Measurements from ENCODE around the gene SNAPC3. TPM values are rescaled to one million over a fixed set of nuclear protein-coding genes. Genes with fewer than 3 reads are reported as not detected.
A peak's percentile ranks its signal among the peaks of the same experiment; 100 is the strongest.
"Not testable (repeated sequence)": the region's sequence is repeated elsewhere in the genome, so short reads cannot be mapped to it uniquely, and the experiment has no call there.

SNAPC3 gene
- total RNA-seq, 1 experiment from 2014 or later: 33.5 TPM

GRCh38 chr9:15374825-15375224 is 47.9 kb upstream of the SNAPC3 start:
- Mint-ChIP-seq H3K4me1 (peaks cover 20% of the 10 kb centered on the region), H3K27ac (no peak overlapping the region), H3K36me3 (peaks cover 10% of the 10 kb centered on the region), H3K27me3 (ENCODE audit: low read depth) (no peaks in the 10 kb centered on the region; the same call in 1 of the 2 replicates), H3K9me3 (peaks cover 31% of the 10 kb centered on the region), H3K4me3 (no peak overlapping the region)
- ChIA-PET CTCF (interaction anchor here (1.1 kb wide), 1 partner anchor 240 kb away, joined by 3 read pairs; no protein-coding TSS in a partner anchor), POLR2A (no interaction called here)
- TF ChIP-seq ATF3 (CRISPR knock-in tag; conservative IDR thresholded peaks at IDR 0.05) (no peak), USF2 (CRISPR knock-in tag; IDR thresholded peaks at IDR 0.05) (no peak)
- ATAC-seq (peak; percentile 71), DNase-seq (ENCODE audit: low spot score) (no peak)

GRCh38 chr9:15377625-15378540 is 44.8 kb upstream of the SNAPC3 start:
- ChIA-PET POLR2A (interaction anchor here (0.7 kb wide), 1 partner anchor 46 kb away, joined by 3 read pairs; no protein-coding TSS in a partner anchor), CTCF (no interaction called here)
- ATAC-seq: no peak
- TF ChIP-seq ZBTB43 (CRISPR knock-in tag; IDR thresholded peaks at IDR 0.05): no peak
- Mint-ChIP-seq H3K4me1 (peaks cover 20% of the 10 kb centered on the region), H3K27me3 (ENCODE audit: low read depth) (no peaks in the 10 kb centered on the region; the same call in 1 of the 2 replicates), H3K27ac (no peak overlapping the region), H3K4me3 (no peak overlapping the region), H3K36me3 (peaks cover 10% of the 10 kb centered on the region), H3K9me3 (peaks cover 32% of the 10 kb centered on the region)
- DNase-seq (ENCODE audit: low spot score): no peak

DNA sequence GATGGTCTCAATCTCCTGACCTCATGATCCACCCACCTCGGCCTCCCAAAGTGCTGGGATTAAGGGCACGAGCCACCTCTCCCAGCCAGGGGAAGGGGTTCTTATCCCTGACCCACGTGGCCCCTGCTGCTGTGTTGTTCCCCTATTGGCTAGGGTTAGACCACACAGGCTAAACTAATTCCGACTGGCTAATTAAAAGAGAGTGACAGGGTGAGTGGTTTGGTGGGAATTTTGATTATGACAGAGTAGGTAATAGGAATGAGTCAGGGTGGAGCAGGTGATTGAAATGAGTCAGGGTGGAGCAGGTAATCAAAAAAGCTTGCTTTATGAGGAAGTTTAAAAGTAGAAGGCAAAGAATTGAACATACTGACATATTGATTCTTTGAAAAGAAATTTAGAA is 43.4 kb upstream of the SNAPC3 start:
- CTCF ChIA-PET: interaction anchor here (0.6 kb wide), 1 partner anchor 154 kb away, joined by 3 read pairs; no protein-coding TSS in a partner anchor
- H3K4me1 Mint-ChIP-seq: peaks cover 16% of the 10 kb centered on the region
- POLR2A ChIA-PET; ATAC-seq; DNase-seq (ENCODE audit: low spot score); H3K36me3 Mint-ChIP-seq; H3K4me3 Mint-ChIP-seq; H3K27me3 Mint-ChIP-seq (ENCODE audit: low read depth); H3K27ac Mint-ChIP-seq: not testable (repeated sequence)
- peaks cover 32% of the 10 kb centered on the region for H3K9me3 Mint-ChIP-seq

- H3K27ac Mint-ChIP-seq; H3K36me3 Mint-ChIP-seq; POLR2A ChIA-PET; H3K4me3 Mint-ChIP-seq; ATAC-seq; H3K27me3 Mint-ChIP-seq (ENCODE audit: low read depth); CTCF ChIA-PET; DNase-seq (ENCODE audit: low spot score): not testable (repeated sequence)
- peaks cover 31% of the 10 kb centered on the region for H3K9me3 Mint-ChIP-seq
- H3K4me1 Mint-ChIP-seq: peaks cover 14% of the 10 kb centered on the region
These were observed 42.8 kb upstream of the SNAPC3 start for GRCh38 chr9:15379888-15380287.

- Mint-ChIP-seq H3K4me3 (no peak overlapping the region), H3K4me1 (peaks cover 6% of the 10 kb centered on the region), H3K27ac (no peak overlapping the region), H3K9me3 (peaks cover 18% of the 10 kb centered on the region), H3K27me3 (ENCODE audit: low read depth) (no peaks in the 10 kb centered on the region), H3K36me3 (no peaks in the 10 kb centered on the region)
- DNase-seq (ENCODE audit: low spot score): no peak
- CTCF ChIA-PET: no interaction called here
- TF ChIP-seq CBFB (CRISPR knock-in tag; IDR thresholded peaks at IDR 0.05; ENCODE audit: low read depth): no peak
- TF ChIP-seq ZNF532 (CRISPR knock-in tag; IDR thresholded peaks at IDR 0.05; ENCODE audit: borderline replicate concordance): no peak
- TF ChIP-seq MLX (CRISPR knock-in tag; IDR thresholded peaks at IDR 0.05): no peak
- no peak for TF ChIP-seq ZBTB21 (CRISPR knock-in tag; IDR thresholded peaks at IDR 0.05; ENCODE audit: borderline replicate concordance)
- no peak for TF ChIP-seq ELF4 (CRISPR knock-in tag; IDR thresholded peaks at IDR 0.05; ENCODE audit: low read depth)
- no peak for ATAC-seq
- POLR2A ChIA-PET: interaction anchor here (0.7 kb wide), 1 partner anchor 77 kb away, joined by 3 read pairs; no protein-coding TSS in a partner anchor
These were observed 41.2 kb upstream of the SNAPC3 start for GRCh38 chr9:15381491-15381890.
